SH-SY5Y (cell line): ENCODE results near the gene STAC2.

Experiments
- GATA2 ChIP-seq: IDR thresholded peaks from 2 replicates; pipeline ENCODE4 v1.6.1; 2011; ENCODE audit warnings: mild to moderate bottlenecking, low read depth, low read length
- GATA3 ChIP-seq: IDR thresholded peaks from 2 replicates; pipeline ENCODE4 v1.6.1; 2011; ENCODE audit warnings: low read depth, mild to moderate bottlenecking, low read length, moderate library complexity

DNA sequence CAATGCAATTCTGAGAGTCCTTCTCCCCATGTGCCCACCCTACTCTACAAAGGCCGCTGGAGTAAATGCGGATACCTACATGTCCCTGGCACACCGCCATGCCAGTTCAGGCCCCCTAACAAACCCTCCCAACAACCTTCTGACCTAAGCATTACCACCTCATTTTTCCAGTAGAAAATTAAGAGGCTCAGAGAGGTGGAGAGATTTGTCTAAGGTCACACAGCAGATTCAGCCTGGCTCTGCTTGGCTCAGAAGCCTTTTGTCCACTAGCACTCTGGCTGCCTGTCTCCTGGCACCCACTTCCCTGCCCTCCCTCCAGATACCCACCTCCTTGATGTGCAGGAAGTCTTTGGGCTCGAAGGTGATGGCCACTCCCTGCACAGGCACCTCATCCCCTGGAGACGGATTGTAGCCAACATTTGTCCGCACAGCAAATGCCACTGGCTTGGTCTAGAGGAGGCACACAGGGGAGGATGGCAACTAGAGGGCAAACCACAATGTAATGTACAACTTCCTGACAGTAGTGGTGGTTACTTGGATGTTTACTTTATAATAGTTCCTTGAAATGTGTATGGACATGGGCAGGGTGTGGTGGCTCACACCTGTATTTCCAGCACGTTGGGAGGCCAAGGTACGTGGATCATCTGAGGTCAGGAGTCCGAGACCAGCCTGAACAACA, 38.5 kb downstream of the STAC2 start:
- TF ChIP-seq GATA3 (no peak), GATA2 (no peak)
